Loucy (cell line): ENCODE results near the gene WDR1.

Experiments
- CTCF ChIP-seq: fragments of 200-600 bp; sonication (generic); conservative IDR thresholded peaks from 2 replicates; pipeline ENCODE4 v1.5.1; 2014; ENCODE audit warnings: mild to moderate bottlenecking, antibody characterized with exemption, low read length
- EZH2phosphoT487 ChIP-seq: fragments of 200-600 bp; IDR thresholded peaks from 2 replicates; pipeline ENCODE4 v1.6.1; 2018; ENCODE audit warnings: antibody characterized with exemption, mild to moderate bottlenecking, moderate library complexity, borderline replicate concordance

GRCh38 chr4:10118048-10119004 lies 1.7 kb upstream of the WDR1 start:
- TF ChIP-seq CTCF (no peak), EZH2phosphoT487 (no peak)
